ENCODE data around the gene FGD6.

FGD6 gene

GRCh38 chr12:95231190-95231589 lies 13.9 kb upstream of the FGD6 start:
- no peak for TF ChIP-seq CTCF (conservative IDR thresholded peaks at IDR 0.05; ENCODE audit: low read length)
- no peak for DNase-seq (ENCODE audit: low read depth)

GRCh38 chr12:95230313-95230712 lies 13.0 kb upstream of the FGD6 start:
- no peak for TF ChIP-seq CTCF (conservative IDR thresholded peaks at IDR 0.05; ENCODE audit: low read length)
- H3K4me3 ChIP-seq (ENCODE audit: low read length) = no peak overlapping the region
- DNase-seq (ENCODE audit: low read depth) = no peak

More at GRCh38 chr12:95231190-95231589, 13.9 kb upstream of the FGD6 start:
- no peak overlapping the region for H3K4me3 ChIP-seq (ENCODE audit: low read length)

GRCh38 chr12:95229636-95230035 lies 12.4 kb upstream of the FGD6 start:
- no peak overlapping the region for H3K4me3 ChIP-seq (ENCODE audit: low read length)
- no peak for TF ChIP-seq CTCF (conservative IDR thresholded peaks at IDR 0.05; ENCODE audit: low read length)
- DNase-seq (ENCODE audit: low read depth) = no peak

GRCh38 chr12:95228617-95229016 lies 11.3 kb upstream of the FGD6 start:
- no peak for TF ChIP-seq CTCF (conservative IDR thresholded peaks at IDR 0.05; ENCODE audit: low read length)
- no peak for DNase-seq (ENCODE audit: low read depth)
- H3K4me3 ChIP-seq (ENCODE audit: low read length) = no peak overlapping the region

GRCh38 chr12:95227818-95228356 lies 10.6 kb upstream of the FGD6 start:
- no peak for TF ChIP-seq CTCF (conservative IDR thresholded peaks at IDR 0.05; ENCODE audit: low read length)
- H3K4me3 ChIP-seq (ENCODE audit: low read length) = no peak overlapping the region
- DNase-seq (ENCODE audit: low read depth) = no peak

GRCh38 chr12:95225645-95226212 lies 8.5 kb upstream of the FGD6 start:
- no peak for TF ChIP-seq CTCF (conservative IDR thresholded peaks at IDR 0.05; ENCODE audit: low read length)
- DNase-seq (ENCODE audit: low read depth) = no peak
- H3K4me3 ChIP-seq (ENCODE audit: low read length) = no peak overlapping the region

Measured in AG10803 (cell line).